HEK293 (cell line): ENCODE data around the gene ARHGEF11.

ENCODE experiments used
- BCL11A ChIP-seq: fragments of 450-650 bp; formaldehyde crosslinking; IDR thresholded peaks from 2 replicates; pipeline ENCODE4 v1.5.1; 2016; ENCODE audit warnings: low read depth, missing biosample characterization, missing genetic modification characterization
- CTCF ChIP-seq: fragments of 450-650 bp; formaldehyde crosslinking; IDR thresholded peaks from 2 replicates; pipeline ENCODE4 v1.5.1; 2016; ENCODE audit warnings: missing biosample characterization, missing genetic modification characterization
- ZNF785 ChIP-seq: fragments of 450-650 bp; formaldehyde crosslinking; IDR thresholded peaks from 2 replicates; pipeline ENCODE4 v1.5.1; 2016; ENCODE audit warnings: missing biosample characterization, missing genetic modification characterization

- TF ChIP-seq CTCF (tag by site-specific recombination), result no peak
- TF ChIP-seq BCL11A (tag by site-specific recombination), result no peak
- TF ChIP-seq ZNF785 (tag by site-specific recombination), result no peak
Measured at GRCh38 chr1:157033357-157033876, 12.1 kb downstream of the ARHGEF11 start.
